Measurements from ENCODE around the gene MSI2.

DNA sequence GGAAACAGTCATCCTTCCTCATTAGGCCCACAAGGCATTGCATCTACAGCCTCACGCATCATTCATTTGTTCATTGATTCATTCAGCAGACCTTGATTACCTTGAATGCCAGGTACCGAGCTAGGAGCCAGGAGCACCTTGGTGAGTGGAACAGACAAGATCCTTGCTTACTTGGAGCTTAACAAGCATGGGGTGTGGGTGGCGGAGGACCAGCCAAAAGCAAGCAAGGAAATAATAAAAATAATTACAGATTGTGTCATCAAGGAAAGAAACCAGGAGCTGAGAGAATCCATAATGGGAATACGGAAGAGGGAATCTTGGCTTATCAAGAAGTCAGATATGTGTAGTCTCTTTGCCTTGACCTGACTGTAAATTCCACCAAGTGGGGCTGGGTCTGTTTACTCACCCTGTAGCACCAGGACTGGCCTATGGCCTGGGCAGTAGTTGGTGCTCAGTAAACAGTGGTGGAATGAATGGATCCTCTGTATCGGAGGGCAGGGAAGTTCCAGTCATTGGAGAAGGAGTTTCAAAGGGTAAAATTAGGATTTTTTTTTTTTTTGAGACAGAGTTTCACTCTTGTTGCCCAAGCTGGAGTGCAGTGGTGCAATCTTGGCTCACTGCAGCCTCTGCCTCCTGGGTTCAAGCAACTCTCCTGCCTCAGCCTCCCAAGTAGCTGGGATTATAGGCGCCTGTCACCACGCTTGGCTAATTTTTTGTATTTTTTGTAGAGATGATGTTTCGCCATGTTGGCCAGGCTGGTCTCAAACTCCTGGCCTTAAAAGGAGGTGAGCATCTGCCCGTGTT, 157.7 kb downstream of the MSI2 start:
- TF ChIP-seq ELF1 (IDR thresholded peaks at IDR 0.05) (no peak), EP300 (IDR thresholded peaks at IDR 0.05; ENCODE audit: borderline replicate concordance in 1 of 2, low read depth in 1 of 2, low read length in 1 of 2) (no peak), FOXJ3 (CRISPR knock-in tag; IDR thresholded peaks at IDR 0.05) (no peak), POLR2AphosphoS5 (IDR thresholded peaks at IDR 0.05; ENCODE audit: low read depth, low read length) (no peak)
- TF ChIP-seq, protein P1, sequence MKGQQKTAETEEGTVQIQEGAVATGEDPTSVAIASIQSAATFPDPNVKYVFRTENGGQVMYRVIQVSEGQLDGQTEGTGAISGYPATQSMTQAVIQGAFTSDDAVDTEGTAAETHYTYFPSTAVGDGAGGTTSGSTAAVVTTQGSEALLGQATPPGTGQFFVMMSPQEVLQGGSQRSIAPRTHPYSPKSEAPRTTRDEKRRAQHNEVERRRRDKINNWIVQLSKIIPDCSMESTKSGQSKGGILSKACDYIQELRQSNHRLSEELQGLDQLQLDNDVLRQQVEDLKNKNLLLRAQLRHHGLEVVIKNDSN (IDR thresholded peaks at IDR 0.05; ENCODE audit: borderline replicate concordance, low read depth): no peak
- TF ChIP-seq, protein P2, sequence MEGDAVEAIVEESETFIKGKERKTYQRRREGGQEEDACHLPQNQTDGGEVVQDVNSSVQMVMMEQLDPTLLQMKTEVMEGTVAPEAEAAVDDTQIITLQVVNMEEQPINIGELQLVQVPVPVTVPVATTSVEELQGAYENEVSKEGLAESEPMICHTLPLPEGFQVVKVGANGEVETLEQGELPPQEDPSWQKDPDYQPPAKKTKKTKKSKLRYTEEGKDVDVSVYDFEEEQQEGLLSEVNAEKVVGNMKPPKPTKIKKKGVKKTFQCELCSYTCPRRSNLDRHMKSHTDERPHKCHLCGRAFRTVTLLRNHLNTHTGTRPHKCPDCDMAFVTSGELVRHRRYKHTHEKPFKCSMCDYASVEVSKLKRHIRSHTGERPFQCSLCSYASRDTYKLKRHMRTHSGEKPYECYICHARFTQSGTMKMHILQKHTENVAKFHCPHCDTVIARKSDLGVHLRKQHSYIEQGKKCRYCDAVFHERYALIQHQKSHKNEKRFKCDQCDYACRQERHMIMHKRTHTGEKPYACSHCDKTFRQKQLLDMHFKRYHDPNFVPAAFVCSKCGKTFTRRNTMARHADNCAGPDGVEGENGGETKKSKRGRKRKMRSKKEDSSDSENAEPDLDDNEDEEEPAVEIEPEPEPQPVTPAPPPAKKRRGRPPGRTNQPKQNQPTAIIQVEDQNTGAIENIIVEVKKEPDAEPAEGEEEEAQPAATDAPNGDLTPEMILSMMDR (IDR thresholded peaks at IDR 0.05): no peak
- TF ChIP-seq, protein P3, sequence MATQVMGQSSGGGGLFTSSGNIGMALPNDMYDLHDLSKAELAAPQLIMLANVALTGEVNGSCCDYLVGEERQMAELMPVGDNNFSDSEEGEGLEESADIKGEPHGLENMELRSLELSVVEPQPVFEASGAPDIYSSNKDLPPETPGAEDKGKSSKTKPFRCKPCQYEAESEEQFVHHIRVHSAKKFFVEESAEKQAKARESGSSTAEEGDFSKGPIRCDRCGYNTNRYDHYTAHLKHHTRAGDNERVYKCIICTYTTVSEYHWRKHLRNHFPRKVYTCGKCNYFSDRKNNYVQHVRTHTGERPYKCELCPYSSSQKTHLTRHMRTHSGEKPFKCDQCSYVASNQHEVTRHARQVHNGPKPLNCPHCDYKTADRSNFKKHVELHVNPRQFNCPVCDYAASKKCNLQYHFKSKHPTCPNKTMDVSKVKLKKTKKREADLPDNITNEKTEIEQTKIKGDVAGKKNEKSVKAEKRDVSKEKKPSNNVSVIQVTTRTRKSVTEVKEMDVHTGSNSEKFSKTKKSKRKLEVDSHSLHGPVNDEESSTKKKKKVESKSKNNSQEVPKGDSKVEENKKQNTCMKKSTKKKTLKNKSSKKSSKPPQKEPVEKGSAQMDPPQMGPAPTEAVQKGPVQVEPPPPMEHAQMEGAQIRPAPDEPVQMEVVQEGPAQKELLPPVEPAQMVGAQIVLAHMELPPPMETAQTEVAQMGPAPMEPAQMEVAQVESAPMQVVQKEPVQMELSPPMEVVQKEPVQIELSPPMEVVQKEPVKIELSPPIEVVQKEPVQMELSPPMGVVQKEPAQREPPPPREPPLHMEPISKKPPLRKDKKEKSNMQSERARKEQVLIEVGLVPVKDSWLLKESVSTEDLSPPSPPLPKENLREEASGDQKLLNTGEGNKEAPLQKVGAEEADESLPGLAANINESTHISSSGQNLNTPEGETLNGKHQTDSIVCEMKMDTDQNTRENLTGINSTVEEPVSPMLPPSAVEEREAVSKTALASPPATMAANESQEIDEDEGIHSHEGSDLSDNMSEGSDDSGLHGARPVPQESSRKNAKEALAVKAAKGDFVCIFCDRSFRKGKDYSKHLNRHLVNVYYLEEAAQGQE (IDR thresholded peaks at IDR 0.05; ENCODE audit: low read depth, low read length): no peak
